Smooth muscle cell (in vitro differentiated cells): ENCODE results near the gene HLA-DOA. TPM values are rescaled to one million over a fixed set of nuclear protein-coding genes. Genes with fewer than 3 reads are reported as not detected.

ENCODE experiments used
- DNase-seq: peaks from one replicate; lab custom pipeline; 2025; ENCODE audit not compliant: unreplicated experiment; lab: John Stamatoyannopoulos, UW
- H2AFZ ChIP-seq: fragments of 200-600 bp; sonication (generic); 2 replicates; pipeline ENCODE4 v1.6.0; 2016; ENCODE audit warnings: antibody characterized with exemption, low read depth, mild to moderate bottlenecking
- H3F3A ChIP-seq: fragments of 200-600 bp; sonication (generic); 2 replicates; pipeline ENCODE4 v1.6.0; 2017; ENCODE audit warnings: antibody characterized with exemption, low read depth
- H3K27ac ChIP-seq: fragments of 200-600 bp; sonication (generic); 2 replicates; pipeline ENCODE4 v1.5.1; 2016; ENCODE audit warnings: low read depth, mild to moderate bottlenecking
- H3K27me3 ChIP-seq: fragments of 200-600 bp; sonication (generic); 2 replicates; pipeline ENCODE4 v1.6.1; 2016; ENCODE audit warnings: low read depth, mild to moderate bottlenecking
- H3K36me3 ChIP-seq: fragments of 200-600 bp; sonication (generic); 2 replicates; pipeline ENCODE4 v1.5.1; 2016; ENCODE audit warnings: low read depth
- H3K4me1 ChIP-seq: fragments of 200-600 bp; sonication (generic); 2 replicates; pipeline ENCODE4 v1.5.1; 2016; ENCODE audit warnings: low read depth
- H3K4me2 ChIP-seq: fragments of 200-600 bp; sonication (generic); 2 replicates; pipeline ENCODE4 v1.6.0; 2016; ENCODE audit warnings: mild to moderate bottlenecking
- H3K4me3 ChIP-seq: fragments of 200-600 bp; sonication (generic); 2 replicates; pipeline ENCODE4 v1.5.1; 2016; ENCODE audit warnings: mild to moderate bottlenecking
- H3K79me2 ChIP-seq: fragments of 200-600 bp; sonication (generic); 2 replicates; pipeline ENCODE4 v1.6.0; 2016; ENCODE audit warnings: low read depth, mild to moderate bottlenecking
- H3K9ac ChIP-seq: fragments of 200-600 bp; sonication (generic); 2 replicates; pipeline ENCODE4 v1.6.0; 2016; ENCODE audit warnings: low read depth
- H3K9me3 ChIP-seq: fragments of 200-600 bp; sonication (generic); replicated peaks from 2 replicates; pipeline ENCODE4 v1.5.1; 2016; ENCODE audit warnings: low read depth
- H4K20me1 ChIP-seq: fragments of 200-600 bp; sonication (generic); 2 replicates; pipeline ENCODE4 v1.6.0; 2016; ENCODE audit warnings: low read depth
- WGBS: methylation state at CpG from one replicate; pipeline ENCODE4 v1.1.7; 2016; ENCODE audit warnings: low lambda C conversion rate; 5-methylcytosine and 5-hydroxymethylcytosine counted together
- polyA plus RNA-seq: library from polyadenylated mRNA; unstranded; fragments of >200 nt; fragmentation: Nextera tagmentation; extraction: Ambion mirVana; gene quantifications from 2 replicates; pipeline ENCODE4 v1.2.1, GENCODE V29; 2016
- total RNA-seq: library from RNA; depleted of rRNA; stranded (reverse); fragments of >200 nt; gene quantifications from 2 replicates; pipeline ENCODE4 v1.2.3, GENCODE V29; 2014
- TF ChIP-seq, protein P1 (sequence below): fragments of 200-600 bp; sonication (generic); IDR thresholded peaks from 2 replicates; pipeline ENCODE4 v1.5.1; 2017; ENCODE audit warnings: borderline replicate concordance, mild to moderate bottlenecking, antibody characterized with exemption; ENCODE audit not compliant: insufficient read depth, poor library complexity, severe bottlenecking

The HLA-DOA gene
- total and polyA plus RNA-seq, 2 experiments from 2014 or later, result 0.09 TPM; not detected in 1

DNA sequence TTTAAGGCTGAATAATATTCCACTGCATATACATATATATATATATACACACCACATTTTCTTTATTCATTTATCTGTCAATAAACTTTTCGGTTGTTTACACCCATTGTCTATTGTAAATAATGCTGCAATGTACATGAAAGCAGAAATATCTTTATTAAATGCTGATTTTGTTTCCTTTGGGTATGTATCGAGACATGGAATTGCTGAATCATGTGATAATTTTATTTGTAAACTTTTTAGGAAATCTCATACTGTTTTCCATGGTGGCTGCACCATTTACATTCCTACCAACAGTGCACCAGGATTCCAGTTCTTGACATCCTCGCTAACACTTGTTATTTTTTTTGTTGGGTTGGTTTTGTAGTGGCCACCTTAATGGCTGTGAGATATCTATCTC lies 14.1 kb upstream of the HLA-DOA start:
- no peak overlapping the region for H2AFZ ChIP-seq
- H3K4me2 ChIP-seq, result no peak overlapping the region
- 57% methylated on average over 3 of the region's 3 CpGs for WGBS
- TF ChIP-seq, protein P1, sequence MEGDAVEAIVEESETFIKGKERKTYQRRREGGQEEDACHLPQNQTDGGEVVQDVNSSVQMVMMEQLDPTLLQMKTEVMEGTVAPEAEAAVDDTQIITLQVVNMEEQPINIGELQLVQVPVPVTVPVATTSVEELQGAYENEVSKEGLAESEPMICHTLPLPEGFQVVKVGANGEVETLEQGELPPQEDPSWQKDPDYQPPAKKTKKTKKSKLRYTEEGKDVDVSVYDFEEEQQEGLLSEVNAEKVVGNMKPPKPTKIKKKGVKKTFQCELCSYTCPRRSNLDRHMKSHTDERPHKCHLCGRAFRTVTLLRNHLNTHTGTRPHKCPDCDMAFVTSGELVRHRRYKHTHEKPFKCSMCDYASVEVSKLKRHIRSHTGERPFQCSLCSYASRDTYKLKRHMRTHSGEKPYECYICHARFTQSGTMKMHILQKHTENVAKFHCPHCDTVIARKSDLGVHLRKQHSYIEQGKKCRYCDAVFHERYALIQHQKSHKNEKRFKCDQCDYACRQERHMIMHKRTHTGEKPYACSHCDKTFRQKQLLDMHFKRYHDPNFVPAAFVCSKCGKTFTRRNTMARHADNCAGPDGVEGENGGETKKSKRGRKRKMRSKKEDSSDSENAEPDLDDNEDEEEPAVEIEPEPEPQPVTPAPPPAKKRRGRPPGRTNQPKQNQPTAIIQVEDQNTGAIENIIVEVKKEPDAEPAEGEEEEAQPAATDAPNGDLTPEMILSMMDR, result no peak
- no peak overlapping the region for H3K27ac ChIP-seq
- no peak for DNase-seq
- peaks cover 17% of the 10 kb centered on the region for H3K27me3 ChIP-seq
- no peaks in the 10 kb centered on the region for H3K79me2 ChIP-seq
- H3F3A ChIP-seq, result no peaks in the 10 kb centered on the region
- H4K20me1 ChIP-seq, result no peaks in the 10 kb centered on the region
- H3K4me1 ChIP-seq, result no peaks in the 10 kb centered on the region
- no peaks in the 10 kb centered on the region for H3K9me3 ChIP-seq
- H3K4me3 ChIP-seq, result no peak overlapping the region
- no peaks in the 10 kb centered on the region for H3K36me3 ChIP-seq
- no peak overlapping the region for H3K9ac ChIP-seq

DNA sequence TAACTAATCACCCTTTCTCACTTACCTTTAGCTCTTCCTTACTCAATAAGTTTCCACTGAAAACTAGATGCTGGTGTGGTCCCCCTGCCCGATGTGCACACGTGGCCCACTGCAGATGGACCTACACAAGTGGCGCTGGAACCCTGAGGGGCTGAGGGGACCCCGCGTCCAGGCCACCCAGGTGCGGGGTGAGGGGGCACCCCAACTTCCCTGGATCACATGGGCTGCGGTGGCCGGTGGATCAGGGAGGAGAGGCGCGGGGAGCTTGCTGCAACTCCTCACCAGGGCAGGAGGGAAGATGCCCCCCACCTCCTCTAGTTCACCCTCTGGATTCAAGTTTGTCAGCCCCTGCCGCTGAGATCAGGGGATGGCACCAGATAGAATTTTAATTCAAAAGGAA lies 12.5 kb upstream of the HLA-DOA start:
- Histone ChIP-seq H3K27me3 (peaks cover 17% of the 10 kb centered on the region), H3K9ac (no peak overlapping the region), H2AFZ (no peak overlapping the region), H3K9me3 (no peaks in the 10 kb centered on the region), H3K4me1 (no peaks in the 10 kb centered on the region), H3K79me2 (no peaks in the 10 kb centered on the region), H3K4me3 (no peak overlapping the region), H4K20me1 (no peaks in the 10 kb centered on the region), H3K4me2 (no peak overlapping the region), H3K36me3 (no peaks in the 10 kb centered on the region), H3K27ac (no peak overlapping the region), H3F3A (no peaks in the 10 kb centered on the region)
- WGBS, result 96% methylated on average over 11 of the region's 11 CpGs
- TF ChIP-seq, protein P1, result no peak
- DNase-seq, result no peak

DNA sequence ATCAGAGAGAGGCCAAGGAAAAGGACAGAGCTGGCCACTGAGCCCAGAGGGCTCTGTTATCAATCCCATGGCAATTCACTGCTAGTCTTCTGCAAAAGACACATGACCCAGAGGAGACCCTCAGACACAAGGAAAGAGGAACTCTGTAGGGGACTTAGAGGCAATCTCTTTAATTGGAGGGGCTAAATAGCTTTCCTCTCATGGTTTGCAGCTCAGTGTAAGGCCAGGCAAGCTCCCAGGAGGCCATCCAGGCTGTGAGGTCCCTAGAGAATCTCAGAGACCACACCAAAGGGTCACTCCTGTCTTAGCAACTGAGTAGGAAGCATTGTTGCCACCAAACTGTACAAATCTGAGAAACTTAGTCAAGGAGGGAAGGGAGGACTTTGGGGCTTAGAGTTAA lies 10.0 kb upstream of the HLA-DOA start:
- H3F3A ChIP-seq, result no peaks in the 10 kb centered on the region
- no peaks in the 10 kb centered on the region for H4K20me1 ChIP-seq
- H3K4me2 ChIP-seq, result peak overlapping the region; percentile 76
- no peaks in the 10 kb centered on the region for H3K27me3 ChIP-seq
- peak overlapping the region; percentile 88 for H2AFZ ChIP-seq
- no peak for DNase-seq
- peak overlapping the region; percentile 24 for H3K4me3 ChIP-seq
- no peaks in the 10 kb centered on the region for H3K9me3 ChIP-seq
- H3K36me3 ChIP-seq, result no peaks in the 10 kb centered on the region
- no peak overlapping the region for H3K9ac ChIP-seq
- TF ChIP-seq, protein P1, result no peak
- H3K27ac ChIP-seq, result no peak overlapping the region
- H3K4me1 ChIP-seq, result no peaks in the 10 kb centered on the region
- H3K79me2 ChIP-seq, result no peaks in the 10 kb centered on the region

DNA sequence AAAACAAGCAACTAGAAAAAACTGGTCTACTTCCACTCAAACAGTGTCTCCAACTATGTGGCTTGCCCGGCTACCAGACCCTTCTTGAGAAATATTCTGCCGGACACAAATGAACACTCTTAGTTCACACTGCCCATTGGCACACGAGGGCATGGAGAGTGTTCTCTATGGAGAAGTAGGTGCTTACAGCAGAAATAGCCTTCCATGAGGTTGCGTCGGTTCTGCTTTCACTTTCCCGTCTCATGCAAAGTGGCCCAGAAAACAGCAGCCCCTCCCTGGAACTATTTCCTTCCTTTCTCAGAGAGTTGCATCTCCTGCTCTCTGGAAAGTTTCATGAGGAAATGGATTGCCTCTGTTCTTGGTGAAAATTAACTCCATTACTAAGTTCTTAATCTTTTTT lies 9.5 kb upstream of the HLA-DOA start:
- H3K27ac ChIP-seq, result no peak overlapping the region
- no peak overlapping the region for H3K9ac ChIP-seq
- no peaks in the 10 kb centered on the region for H3K79me2 ChIP-seq
- no peaks in the 10 kb centered on the region for H3K36me3 ChIP-seq
- H3K4me2 ChIP-seq, result peak overlapping the region; percentile 76
- no peaks in the 10 kb centered on the region for H4K20me1 ChIP-seq
- H3K4me3 ChIP-seq, result peak overlapping the region; percentile 24
- H3K27me3 ChIP-seq, result no peaks in the 10 kb centered on the region
- peak overlapping the region; percentile 88 for H2AFZ ChIP-seq
- WGBS, result 28% methylated on average over 6 of the region's 6 CpGs
- TF ChIP-seq, protein P1, result no peak
- H3F3A ChIP-seq, result no peaks in the 10 kb centered on the region
- H3K9me3 ChIP-seq, result no peaks in the 10 kb centered on the region
- no peak for DNase-seq
- no peaks in the 10 kb centered on the region for H3K4me1 ChIP-seq
